Hepatocyte (in vitro differentiated cells): ENCODE measurements around the gene CFAP206. TPM values are rescaled to one million over a fixed set of nuclear protein-coding genes. Genes with fewer than 3 reads are reported as not detected.

Experiments
- DNase-seq: peaks from one replicate; pipeline ENCODE4 v3.0.0-alpha.2; 2016; ENCODE audit warnings: low spot score
- H2AFZ ChIP-seq: fragments of 200-600 bp; sonication (generic); 2 replicates; pipeline ENCODE4 v1.6.0; 2016; ENCODE audit warnings: antibody characterized with exemption, mild to moderate bottlenecking
- H3K27ac ChIP-seq: fragments of 200-600 bp; sonication (generic); 2 replicates; pipeline ENCODE4 v1.5.1; 2016; ENCODE audit warnings: mild to moderate bottlenecking
- H3K27me3 ChIP-seq: fragments of 200-600 bp; sonication (generic); 2 replicates; pipeline ENCODE4 v1.6.1; 2016
- H3K36me3 ChIP-seq: fragments of 200-600 bp; sonication (generic); replicated peaks from 2 replicates; pipeline ENCODE4 v1.5.1; 2016; ENCODE audit warnings: low read depth; ENCODE audit not compliant: insufficient read depth
- H3K4me1 ChIP-seq: fragments of 200-600 bp; sonication (generic); 2 replicates; pipeline ENCODE4 v1.5.1; 2016; ENCODE audit warnings: mild to moderate bottlenecking, moderate library complexity; ENCODE audit not compliant: insufficient read depth
- H3K4me2 ChIP-seq: fragments of 200-600 bp; sonication (generic); 2 replicates; pipeline ENCODE4 v1.6.0; 2016
- H3K4me3 ChIP-seq: fragments of 200-600 bp; sonication (generic); 2 replicates; pipeline ENCODE4 v1.5.1; 2016; ENCODE audit warnings: mild to moderate bottlenecking
- H3K79me2 ChIP-seq: fragments of 200-600 bp; sonication (generic); 2 replicates; pipeline ENCODE4 v1.6.0; 2017; ENCODE audit warnings: mild to moderate bottlenecking
- H3K9me2 ChIP-seq: fragments of 200-600 bp; sonication (generic); replicated peaks from 2 replicates; pipeline ENCODE4 v1.6.0; 2017; ENCODE audit warnings: mild to moderate bottlenecking; ENCODE audit not compliant: insufficient read depth
- H3K9me3 ChIP-seq: fragments of 200-600 bp; sonication (generic); 2 replicates; pipeline ENCODE4 v1.5.1; 2016; ENCODE audit warnings: low read depth, mild to moderate bottlenecking
- H4K20me1 ChIP-seq: fragments of 200-600 bp; sonication (generic); 2 replicates; pipeline ENCODE4 v1.6.0; 2016; ENCODE audit warnings: mild to moderate bottlenecking; ENCODE audit not compliant: insufficient read depth, poor library complexity, severe bottlenecking
- EZH2 ChIP-seq: fragments of 200-600 bp; sonication (generic); IDR thresholded peaks from 2 replicates; pipeline ENCODE4 v1.6.1; 2016; ENCODE audit warnings: antibody characterized with exemption, mild to moderate bottlenecking, borderline replicate concordance
- EZH2phosphoT487 ChIP-seq: fragments of 200-600 bp; sonication (generic); IDR thresholded peaks from one replicate; pipeline ENCODE4 v1.6.1; 2018; ENCODE audit warnings: antibody characterized with exemption, mild to moderate bottlenecking, low read depth, moderate library complexity; ENCODE audit not compliant: unreplicated experiment, severe bottlenecking
- WGBS: methylation state at CpG from one replicate; pipeline ENCODE4 v1.1.6; 2016; ENCODE audit warnings: low lambda C conversion rate; ENCODE audit errors: missing lambda C conversion rate; 5-methylcytosine and 5-hydroxymethylcytosine counted together
- polyA plus RNA-seq: library from polyadenylated mRNA; unstranded; fragments of >200 nt; fragmentation: Nextera tagmentation; extraction: Ambion mirVana; gene quantifications from 2 replicates; pipeline ENCODE4 v1.2.1, GENCODE V29; 2016
- total RNA-seq: library from RNA; depleted of rRNA; stranded (reverse); fragments of >200 nt; gene quantifications from 2 replicates; pipeline ENCODE4 v1.2.3, GENCODE V29; 2014
- TF ChIP-seq, protein P1 (sequence below): fragments of 200-600 bp; sonication (generic); IDR thresholded peaks from 2 replicates; pipeline ENCODE4 v1.5.1; 2016; ENCODE audit warnings: antibody characterized with exemption, mild to moderate bottlenecking; ENCODE audit not compliant: poor library complexity

CFAP206 gene
- total and polyA plus RNA-seq, 2 experiments from 2014 or later = 0.20 TPM; not detected in 1

DNA sequence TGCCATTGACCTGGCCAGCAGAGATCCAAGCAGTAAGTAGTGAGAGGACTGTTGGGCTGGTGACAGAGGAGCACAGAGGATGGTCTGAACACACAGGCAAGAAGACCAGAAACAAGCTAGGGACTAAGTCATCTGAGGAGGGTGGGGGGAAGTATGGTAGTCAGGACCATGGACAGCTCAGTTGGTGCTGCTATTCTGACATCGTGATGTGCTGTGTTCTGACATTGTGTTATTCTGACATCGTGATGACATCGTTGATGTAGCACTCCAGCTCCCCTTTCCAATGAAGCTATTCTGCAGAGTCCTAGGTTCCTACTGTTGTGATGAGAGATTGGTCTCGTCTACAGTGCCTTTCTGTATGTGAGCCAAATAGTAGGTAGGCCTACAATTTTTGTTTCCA is 28.7 kb downstream of the CFAP206 start:
- H2AFZ ChIP-seq = no peak overlapping the region

DNA sequence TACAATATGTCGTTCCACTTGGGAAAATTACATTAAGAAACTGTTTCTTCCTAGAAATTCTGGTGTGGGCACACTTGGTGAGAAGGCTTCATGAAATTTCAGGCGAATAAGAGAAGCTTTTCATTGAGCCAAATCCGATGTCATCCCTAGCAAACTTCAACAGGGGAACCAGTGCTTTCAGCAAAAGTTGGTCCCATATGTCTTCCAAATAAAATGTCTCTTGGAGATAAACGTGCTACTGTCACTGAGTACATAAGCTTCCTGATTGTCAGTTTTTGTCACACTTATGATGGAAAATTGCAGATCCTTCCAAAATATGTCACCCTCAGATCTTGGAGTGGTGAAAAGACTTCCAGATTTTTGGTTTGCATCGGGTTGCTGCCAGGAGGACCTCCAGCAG is 33.9 kb downstream of the CFAP206 start:
- H3K4me2 ChIP-seq = no peak overlapping the region
- H3K27ac ChIP-seq = no peak overlapping the region
- no peaks in the 10 kb centered on the region for H3K27me3 ChIP-seq
- no peaks in the 10 kb centered on the region for H3K9me3 ChIP-seq
- 90% methylated on average over 5 of the region's 5 CpGs for WGBS
- DNase-seq = no peak
- no peaks in the 10 kb centered on the region for H4K20me1 ChIP-seq
- H3K9me2 ChIP-seq = no peaks in the 10 kb centered on the region
- no peaks in the 10 kb centered on the region for H3K36me3 ChIP-seq
- H3K4me3 ChIP-seq = no peak overlapping the region
- no peaks in the 10 kb centered on the region for H3K4me1 ChIP-seq
- H3K79me2 ChIP-seq = no peaks in the 10 kb centered on the region
- TF ChIP-seq EZH2phosphoT487 (no peak), EZH2 (no peak)
- TF ChIP-seq, protein P1, sequence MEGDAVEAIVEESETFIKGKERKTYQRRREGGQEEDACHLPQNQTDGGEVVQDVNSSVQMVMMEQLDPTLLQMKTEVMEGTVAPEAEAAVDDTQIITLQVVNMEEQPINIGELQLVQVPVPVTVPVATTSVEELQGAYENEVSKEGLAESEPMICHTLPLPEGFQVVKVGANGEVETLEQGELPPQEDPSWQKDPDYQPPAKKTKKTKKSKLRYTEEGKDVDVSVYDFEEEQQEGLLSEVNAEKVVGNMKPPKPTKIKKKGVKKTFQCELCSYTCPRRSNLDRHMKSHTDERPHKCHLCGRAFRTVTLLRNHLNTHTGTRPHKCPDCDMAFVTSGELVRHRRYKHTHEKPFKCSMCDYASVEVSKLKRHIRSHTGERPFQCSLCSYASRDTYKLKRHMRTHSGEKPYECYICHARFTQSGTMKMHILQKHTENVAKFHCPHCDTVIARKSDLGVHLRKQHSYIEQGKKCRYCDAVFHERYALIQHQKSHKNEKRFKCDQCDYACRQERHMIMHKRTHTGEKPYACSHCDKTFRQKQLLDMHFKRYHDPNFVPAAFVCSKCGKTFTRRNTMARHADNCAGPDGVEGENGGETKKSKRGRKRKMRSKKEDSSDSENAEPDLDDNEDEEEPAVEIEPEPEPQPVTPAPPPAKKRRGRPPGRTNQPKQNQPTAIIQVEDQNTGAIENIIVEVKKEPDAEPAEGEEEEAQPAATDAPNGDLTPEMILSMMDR = no peak
- no peak overlapping the region for H2AFZ ChIP-seq

More for the DNA sequence above, 28.7 kb downstream of the CFAP206 start:
- Histone ChIP-seq H3K9me2 (no peaks in the 10 kb centered on the region), H3K9me3 (no peaks in the 10 kb centered on the region), H3K27me3 (no peaks in the 10 kb centered on the region), H3K36me3 (no peaks in the 10 kb centered on the region), H3K27ac (no peak overlapping the region), H3K4me2 (no peak overlapping the region), H4K20me1 (no peaks in the 10 kb centered on the region), H3K4me3 (no peak overlapping the region), H3K4me1 (no peaks in the 10 kb centered on the region), H3K79me2 (no peaks in the 10 kb centered on the region)
- WGBS = 20% methylated on average over 4 of the region's 4 CpGs
- DNase-seq = peak; percentile 84
- TF ChIP-seq EZH2phosphoT487 = no peak
- TF ChIP-seq, protein P1 = no peak
- TF ChIP-seq EZH2 = no peak

DNA sequence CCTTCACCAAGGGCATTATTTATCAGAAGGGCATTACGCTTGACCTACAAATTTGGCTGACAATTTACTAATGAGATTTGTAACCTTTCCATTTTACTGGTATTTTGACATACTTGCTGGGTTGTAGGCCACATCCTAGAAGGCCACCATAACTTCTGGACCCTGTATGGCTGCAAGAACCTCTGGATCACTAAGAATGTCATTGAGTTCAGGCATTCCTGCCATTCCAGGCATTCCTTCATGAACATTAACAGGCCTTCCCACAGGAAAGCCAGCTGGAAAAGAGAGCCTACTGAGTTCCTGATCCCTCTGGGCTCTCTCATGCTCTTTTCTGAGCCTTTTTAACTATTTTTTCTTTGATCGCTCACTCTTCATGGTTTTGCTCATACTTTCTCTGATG is 36.6 kb downstream of the CFAP206 start:
- Histone ChIP-seq H3K27ac (no peak overlapping the region), H4K20me1 (no peaks in the 10 kb centered on the region), H3K4me1 (no peaks in the 10 kb centered on the region), H2AFZ (no peak overlapping the region), H3K4me2 (no peak overlapping the region), H3K79me2 (no peaks in the 10 kb centered on the region), H3K36me3 (no peaks in the 10 kb centered on the region), H3K27me3 (no peaks in the 10 kb centered on the region), H3K9me3 (no peaks in the 10 kb centered on the region), H3K9me2 (no peaks in the 10 kb centered on the region), H3K4me3 (no peak overlapping the region)
- 98% methylated on average over 2 of the region's 2 CpGs for WGBS
- DNase-seq = no peak
- TF ChIP-seq EZH2phosphoT487 = no peak
- TF ChIP-seq, protein P1 = no peak
- no peak for TF ChIP-seq EZH2

DNA sequence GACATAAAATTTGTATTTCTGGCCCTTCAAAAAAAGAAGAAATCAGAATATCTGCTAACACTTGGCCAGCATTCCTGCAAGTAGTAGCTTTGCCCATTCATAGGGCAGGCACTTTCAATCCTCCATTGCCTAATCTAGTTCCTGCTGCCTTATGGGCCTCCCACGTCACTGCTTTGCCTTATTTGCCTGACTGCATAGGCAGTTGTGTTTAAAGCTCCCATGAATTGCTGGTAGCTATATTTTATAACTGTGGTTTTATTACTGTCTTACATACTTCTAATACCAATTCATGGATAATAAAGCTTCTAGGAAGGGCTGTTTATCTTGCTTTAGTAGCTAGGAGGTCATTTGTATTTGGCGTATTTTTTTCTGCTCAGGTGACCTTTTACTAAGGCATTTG is 57.3 kb downstream of the CFAP206 start:
- no peaks in the 10 kb centered on the region for H3K27me3 ChIP-seq
- DNase-seq = peak; percentile 48
- H3K79me2 ChIP-seq = no peaks in the 10 kb centered on the region
- no peaks in the 10 kb centered on the region for H3K9me2 ChIP-seq
- WGBS = 72% methylated on average over 2 of the region's 2 CpGs
- no peak overlapping the region for H3K4me2 ChIP-seq
- H3K4me3 ChIP-seq = no peak overlapping the region
- H3K27ac ChIP-seq = peak overlapping the region; percentile 54
- no peaks in the 10 kb centered on the region for H3K4me1 ChIP-seq
- no peaks in the 10 kb centered on the region for H3K36me3 ChIP-seq
- H3K9me3 ChIP-seq = no peaks in the 10 kb centered on the region
- no peak for TF ChIP-seq EZH2phosphoT487
- no peak for TF ChIP-seq EZH2
- TF ChIP-seq, protein P1 = no peak
- H4K20me1 ChIP-seq = no peaks in the 10 kb centered on the region
- H2AFZ ChIP-seq = no peak overlapping the region
